ENCODE measurements around the gene WDHD1.
A peak's percentile ranks its signal among the peaks of the same experiment; 100 is the strongest.

The WDHD1 gene

GRCh38 chr14:55054098-55054497 lies 27.2 kb upstream of the WDHD1 start:
- no peak for TF ChIP-seq EZH2 (optimal IDR thresholded peaks at IDR 0.05; ENCODE audit: low read depth, low read length)
- TF ChIP-seq EZH2phosphoT487 (IDR thresholded peaks at IDR 0.05; ENCODE audit: low read length): no peak
- H4K20me1 ChIP-seq (ENCODE audit: insufficient read depth, low read length): peaks cover 7% of the 10 kb centered on the region; the same call in 1 of the 2 replicates
- H3K9me2 ChIP-seq (replicated peaks; ENCODE audit: insufficient read depth, low read length): no peaks in the 10 kb centered on the region
- peaks cover 64% of the 10 kb centered on the region for H3K79me2 ChIP-seq (ENCODE audit: low read length)
- H3K27ac ChIP-seq (ENCODE audit: low read length): no peak overlapping the region
- DNase-seq: no peak
- H3K4me3 ChIP-seq (ENCODE audit: low read length): no peak overlapping the region
- H3F3A ChIP-seq (ENCODE audit: insufficient read depth, low read length): peaks cover 12% of the 10 kb centered on the region
- no peak overlapping the region for H3K9ac ChIP-seq (ENCODE audit: low read length)
- no peaks in the 10 kb centered on the region for H3K9me3 ChIP-seq (replicated peaks; ENCODE audit: insufficient read depth, low read length)
- H3K27me3 ChIP-seq (replicated peaks; ENCODE audit: insufficient read depth, low read length): no peaks in the 10 kb centered on the region
- H3K4me2 ChIP-seq (ENCODE audit: low read depth, low read length): no peak overlapping the region
- H3K4me1 ChIP-seq (ENCODE audit: low read length): no peaks in the 10 kb centered on the region
- no peak overlapping the region for H2AFZ ChIP-seq (ENCODE audit: low read length)
- no peaks in the 10 kb centered on the region for H3K36me3 ChIP-seq (replicated peaks; ENCODE audit: insufficient read depth, low read length)

- no peak overlapping the region for H3K27ac ChIP-seq (ENCODE audit: low read length)
- H3K79me2 ChIP-seq (ENCODE audit: low read length): peaks cover 61% of the 10 kb centered on the region
- H3K4me1 ChIP-seq (ENCODE audit: low read length): no peaks in the 10 kb centered on the region
- H3K9me3 ChIP-seq (replicated peaks; ENCODE audit: insufficient read depth, low read length): no peaks in the 10 kb centered on the region
- H4K20me1 ChIP-seq (ENCODE audit: insufficient read depth, low read length): peaks cover 7% of the 10 kb centered on the region; the same call in 1 of the 2 replicates
- H3K4me3 ChIP-seq (ENCODE audit: low read length): 0 out of 2 replicates have a peak overlapping the region, but pooled peaks have one; percentile 93
- H3K4me2 ChIP-seq (ENCODE audit: low read depth, low read length): peak overlapping the region; percentile 42; the same call in 1 of the 2 replicates
- H2AFZ ChIP-seq (ENCODE audit: low read length): no peak overlapping the region
- H3K36me3 ChIP-seq (replicated peaks; ENCODE audit: insufficient read depth, low read length): no peaks in the 10 kb centered on the region
- no peak for DNase-seq
- H3K27me3 ChIP-seq (replicated peaks; ENCODE audit: insufficient read depth, low read length): no peaks in the 10 kb centered on the region
- no peak overlapping the region for H3K9ac ChIP-seq (ENCODE audit: low read length)
- no peaks in the 10 kb centered on the region for H3K9me2 ChIP-seq (replicated peaks; ENCODE audit: insufficient read depth, low read length)
- H3F3A ChIP-seq (ENCODE audit: insufficient read depth, low read length): peaks cover 14% of the 10 kb centered on the region
- TF ChIP-seq EZH2phosphoT487 (IDR thresholded peaks at IDR 0.05; ENCODE audit: low read length): no peak
- TF ChIP-seq EZH2 (optimal IDR thresholded peaks at IDR 0.05; ENCODE audit: low read depth, low read length): no peak
- TF ChIP-seq CTCF (IDR thresholded peaks at IDR 0.05; ENCODE audit: low read length): no peak
Observed at GRCh38 chr14:55053500-55053899, 26.6 kb upstream of the WDHD1 start.

GRCh38 chr14:55053018-55053417 lies 26.1 kb upstream of the WDHD1 start:
- peak overlapping the region; percentile 93; the same call in 1 of the 2 replicates for H3K4me3 ChIP-seq (ENCODE audit: low read length)
- no peaks in the 10 kb centered on the region for H3K36me3 ChIP-seq (replicated peaks; ENCODE audit: insufficient read depth, low read length)
- H3K79me2 ChIP-seq (ENCODE audit: low read length): peaks cover 56% of the 10 kb centered on the region
- no peak overlapping the region for H2AFZ ChIP-seq (ENCODE audit: low read length)
- H3K27ac ChIP-seq (ENCODE audit: low read length): peak overlapping the region; percentile 97; the same call in 1 of the 2 replicates
- TF ChIP-seq CTCF (IDR thresholded peaks at IDR 0.05; ENCODE audit: low read length): no peak
- TF ChIP-seq EZH2 (optimal IDR thresholded peaks at IDR 0.05; ENCODE audit: low read depth, low read length): no peak
- TF ChIP-seq EZH2phosphoT487 (IDR thresholded peaks at IDR 0.05; ENCODE audit: low read length): no peak
- no peaks in the 10 kb centered on the region for H3K9me3 ChIP-seq (replicated peaks; ENCODE audit: insufficient read depth, low read length)
- no peaks in the 10 kb centered on the region for H3K4me1 ChIP-seq (ENCODE audit: low read length)
- H3K27me3 ChIP-seq (replicated peaks; ENCODE audit: insufficient read depth, low read length): no peaks in the 10 kb centered on the region
- no peak overlapping the region for H3K9ac ChIP-seq (ENCODE audit: low read length)
- DNase-seq: no peak
- H4K20me1 ChIP-seq (ENCODE audit: insufficient read depth, low read length): peaks cover 7% of the 10 kb centered on the region; the same call in 1 of the 2 replicates
- peak overlapping the region; percentile 42 for H3K4me2 ChIP-seq (ENCODE audit: low read depth, low read length)
- H3F3A ChIP-seq (ENCODE audit: insufficient read depth, low read length): peaks cover 14% of the 10 kb centered on the region
- H3K9me2 ChIP-seq (replicated peaks; ENCODE audit: insufficient read depth, low read length): no peaks in the 10 kb centered on the region

- peaks cover 14% of the 10 kb centered on the region for H3F3A ChIP-seq (ENCODE audit: insufficient read depth, low read length)
- H2AFZ ChIP-seq (ENCODE audit: low read length): no peak overlapping the region
- H3K4me3 ChIP-seq (ENCODE audit: low read length): peak overlapping the region; percentile 93
- no peaks in the 10 kb centered on the region for H3K27me3 ChIP-seq (replicated peaks; ENCODE audit: insufficient read depth, low read length)
- peak overlapping the region; percentile 42 for H3K4me2 ChIP-seq (ENCODE audit: low read depth, low read length)
- peaks cover 7% of the 10 kb centered on the region; the same call in 1 of the 2 replicates for H4K20me1 ChIP-seq (ENCODE audit: insufficient read depth, low read length)
- peak overlapping the region; percentile 99 for H3K9ac ChIP-seq (ENCODE audit: low read length)
- H3K9me3 ChIP-seq (replicated peaks; ENCODE audit: insufficient read depth, low read length): no peaks in the 10 kb centered on the region
- H3K36me3 ChIP-seq (replicated peaks; ENCODE audit: insufficient read depth, low read length): no peaks in the 10 kb centered on the region
- H3K79me2 ChIP-seq (ENCODE audit: low read length): peaks cover 51% of the 10 kb centered on the region
- DNase-seq: peak; percentile 55
- H3K27ac ChIP-seq (ENCODE audit: low read length): peak overlapping the region; percentile 97
- H3K4me1 ChIP-seq (ENCODE audit: low read length): no peaks in the 10 kb centered on the region
- no peak for TF ChIP-seq EZH2phosphoT487 (IDR thresholded peaks at IDR 0.05; ENCODE audit: low read length)
- TF ChIP-seq CTCF (IDR thresholded peaks at IDR 0.05; ENCODE audit: low read length): no peak
- no peak for TF ChIP-seq EZH2 (optimal IDR thresholded peaks at IDR 0.05; ENCODE audit: low read depth, low read length)
- H3K9me2 ChIP-seq (replicated peaks; ENCODE audit: insufficient read depth, low read length): no peaks in the 10 kb centered on the region
Observed at GRCh38 chr14:55052269-55052930, 25.5 kb upstream of the WDHD1 start.
